CD14-positive monocyte (primary cell): ENCODE data around the gene MAVS. TPM values are rescaled to one million over a fixed set of nuclear protein-coding genes. Genes with fewer than 3 reads are reported as not detected.
"Not testable (repeated sequence)": the region's sequence is repeated elsewhere in the genome, so short reads cannot be mapped to it uniquely, and the experiment has no call there.

Source experiments
- DNase-seq, 3 donors: peaks; one replicate each; pipeline ENCODE4 v3.0.0-alpha.2; 2011 to 2022
- H2AFZ ChIP-seq: 2 replicates; pipeline ENCODE4 v1.6.0; 2012; ENCODE audit warnings: mild to moderate bottlenecking, low read depth, low read length, inconsistent platforms; ENCODE audit not compliant: insufficient read depth, poor library complexity, severe bottlenecking
- H3K27ac ChIP-seq, 2 donors: 1 replicate in 1 of 2; 2 replicates in 1 of 2; pipeline ENCODE4 v1.5.1; 2012 to 2013; ENCODE audit warnings: low read length in 2 of 2, control low read depth in 1 of 2, inconsistent platforms in 1 of 2, low read depth in 1 of 2, mild to moderate bottlenecking in 1 of 2
- H3K27me3 ChIP-seq, 2 donors: one replicate each; pipeline versions ENCODE4 v1.6.0 to v1.6.1; 2011 to 2013; ENCODE audit warnings: low read length in 2 of 2; ENCODE audit not compliant: control insufficient read depth in 2 of 2, insufficient read depth in 2 of 2
- H3K36me3 ChIP-seq, 2 donors: replicated peaks in 1 of 2; 1 replicate in 1 of 2; 2 replicates in 1 of 2; pipeline versions ENCODE4 v1.5.1 to v1.6.1; 2012 to 2013; ENCODE audit warnings: low read length in 2 of 2, control low read depth in 1 of 2, inconsistent platforms in 1 of 2, mild to moderate bottlenecking in 1 of 2; ENCODE audit not compliant: insufficient read depth in 2 of 2, control insufficient read depth in 1 of 2
- H3K4me1 ChIP-seq, 2 donors: 1 replicate in 1 of 2; 2 replicates in 1 of 2; pipeline versions ENCODE4 v1.5.1 to v1.6.1; 2012 to 2013; ENCODE audit warnings: low read length in 2 of 2, control low read depth in 1 of 2, inconsistent platforms in 1 of 2, mild to moderate bottlenecking in 1 of 2, moderate library complexity in 1 of 2; ENCODE audit not compliant: insufficient read depth in 2 of 2, control insufficient read depth in 1 of 2
- H3K4me2 ChIP-seq: replicated peaks from 2 replicates; pipeline ENCODE3; 2012; ENCODE audit warnings: low read length, moderate library complexity, mild to moderate bottlenecking; ENCODE audit not compliant: poor library complexity, severe bottlenecking; ENCODE audit errors: extremely low read depth
- H3K4me3 ChIP-seq, 3 experiments: fragments of 200-600 bp in 1 of 3; sonication (generic) in 1 of 3; replicated peaks in 1 of 3; 1 replicate in 2 of 3; 2 replicates in 1 of 3; pipeline ENCODE4 v1.5.1; 2011 to 2013; ENCODE audit warnings: low read length in 3 of 3, mild to moderate bottlenecking in 3 of 3, control low read depth in 2 of 3, low read depth in 2 of 3, inconsistent platforms in 1 of 3, moderate library complexity in 1 of 3
- H3K79me2 ChIP-seq: 2 replicates; pipeline ENCODE4 v1.6.0; 2012; ENCODE audit warnings: mild to moderate bottlenecking, control low read depth, inconsistent platforms, low read length, moderate library complexity; ENCODE audit not compliant: insufficient read depth
- H3K9ac ChIP-seq: 2 replicates; pipeline ENCODE4 v1.6.0; 2017; ENCODE audit warnings: low read length, mild to moderate bottlenecking; ENCODE audit not compliant: insufficient read depth, poor library complexity, severe bottlenecking
- H3K9me3 ChIP-seq, 2 donors: replicated peaks in 1 of 2; 1 replicate in 1 of 2; 2 replicates in 1 of 2; pipeline versions ENCODE4 v1.5.1 to v1.6.1; 2012 to 2013; ENCODE audit warnings: low read length in 2 of 2, control low read depth in 1 of 2; ENCODE audit not compliant: control insufficient read depth in 1 of 2, insufficient read depth in 1 of 2
- H4K20me1 ChIP-seq: 2 replicates; pipeline ENCODE4 v1.6.0; 2012; ENCODE audit warnings: mild to moderate bottlenecking, low read length, control low read depth, moderate library complexity; ENCODE audit not compliant: insufficient read depth
- H3K27ac Mint-ChIP-seq, 7 donors: one replicate each; pipeline ENCODE4 v1.8.0; 2020; ENCODE audit warnings: mild to moderate bottlenecking in 7 of 7, mixed read lengths in 7 of 7, moderate library complexity in 6 of 7, inconsistent platforms in 2 of 7
- H3K27me3 Mint-ChIP-seq, 3 donors: one replicate each; pipeline ENCODE4 v1.8.0; 2021 to 2022; ENCODE audit warnings: low read depth in 3 of 3, mild to moderate bottlenecking in 3 of 3, mixed read lengths in 3 of 3, moderate library complexity in 3 of 3, inconsistent platforms in 1 of 3
- H3K36me3 Mint-ChIP-seq, 2 donors: one replicate each; pipeline ENCODE4 v1.8.0; 2020; ENCODE audit warnings: mixed read lengths in 2 of 2, inconsistent platforms in 1 of 2, mild to moderate bottlenecking in 1 of 2
- H3K4me1 Mint-ChIP-seq: one replicate; pipeline ENCODE4 v1.8.0; 2020; ENCODE audit warnings: mild to moderate bottlenecking, mixed read lengths
- H3K4me3 Mint-ChIP-seq, 2 donors: one replicate each; pipeline ENCODE4 v1.8.0; 2020; ENCODE audit warnings: mild to moderate bottlenecking in 2 of 2, mixed read lengths in 2 of 2, moderate library complexity in 1 of 2
- H3K9me3 Mint-ChIP-seq, 7 donors: one replicate each; pipeline ENCODE4 v1.8.0; 2020 to 2022; ENCODE audit warnings: mixed read lengths in 7 of 7, mild to moderate bottlenecking in 6 of 7, moderate library complexity in 6 of 7, inconsistent platforms in 2 of 7
- WGBS: methylation state at CpG from one replicate; pipeline ENCODE4 v1.1.5; 2013; ENCODE audit warnings: missing lambda C conversion rate; ENCODE audit not compliant: insufficient coverage; 5-methylcytosine and 5-hydroxymethylcytosine counted together
- intact Hi-C, 2 donors: fragments of 100-400 bp; cut with micrococcal nuclease; formaldehyde crosslinking; loops; one replicate each; pipeline versions ENCODE4 v1.15.0 to v1.15.1; 2023
- polyA plus RNA-seq, 3 donors: library from polyadenylated mRNA; depleted of rRNA in 1 of 3; unstranded in 2 of 3; stranded (reverse) in 1 of 3; fragments of 300-500 nt in 2 of 3; fragments of >200 nt in 1 of 3; fragmentation: Illumina TruSeq in 2 of 3; gene quantifications; 1 replicate in 2 of 3; 2 replicates in 1 of 3; pipeline ENCODE4 v1.2.3, GENCODE V29; 2012 to 2021
- TF ChIP-seq, protein P1 (sequence below): fragments of 200-600 bp; IDR thresholded peaks from one replicate; pipeline ENCODE4 v1.8.0; 2022; ENCODE audit warnings: antibody characterized with exemption, mild to moderate bottlenecking

MAVS gene
- polyA plus RNA-seq, 3 donors = 1.8 to 16.6 (median 3.2) TPM

DNA sequence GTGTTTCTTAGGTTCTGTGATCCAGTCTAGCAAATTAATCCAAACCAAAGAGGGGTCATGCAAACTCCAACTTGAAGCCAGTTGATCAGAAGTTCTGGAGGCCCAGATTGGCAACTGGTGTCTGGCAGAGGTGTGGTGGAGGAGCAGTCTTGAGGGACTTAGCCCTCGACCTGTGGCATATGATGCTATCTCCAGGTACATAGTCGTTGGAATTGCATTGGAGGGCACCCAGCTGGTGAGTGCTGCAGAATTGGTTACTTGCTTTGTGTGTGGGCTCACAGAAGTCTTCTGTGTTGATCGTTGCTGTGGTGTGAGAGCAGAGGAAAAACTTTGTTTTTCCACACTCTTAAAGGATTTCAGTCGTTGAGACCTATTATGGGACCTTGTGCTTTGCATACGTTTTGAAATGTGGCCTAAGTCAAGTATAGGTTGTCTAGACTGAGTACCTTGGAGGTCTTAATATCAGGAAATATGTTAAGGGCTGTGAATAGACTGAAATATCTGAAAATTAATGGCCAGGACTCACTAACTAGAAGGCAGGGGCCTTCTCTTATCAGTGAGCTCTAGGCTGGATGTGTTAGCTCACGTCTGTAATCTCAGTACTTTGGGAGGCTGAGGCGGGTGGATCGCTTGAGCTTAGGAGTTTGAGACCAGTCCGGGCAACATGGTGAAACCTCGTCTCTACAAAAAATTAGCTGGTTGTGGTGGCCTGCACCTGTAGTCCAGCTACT is 50.4 kb downstream of the MAVS start:
- Histone ChIP-seq H3K4me2 (peak overlapping the region; percentile 14), H3K4me3 (no peak overlapping the region), H3K9me3 (no peaks in the 10 kb centered on the region), H3K36me3 (peaks cover 10 to 12% of the 10 kb centered on the region in 2 donors), H2AFZ (no peak overlapping the region), H4K20me1 (peaks cover 92% of the 10 kb centered on the region), H3K9ac (no peak overlapping the region), H3K27me3 (no peaks in the 10 kb centered on the region), H3K79me2 (peaks cover 100% of the 10 kb centered on the region), H3K4me1 (peaks cover 93 to 98% of the 10 kb centered on the region in 2 donors), H3K27ac (peak overlapping the region; percentile 36 to 69)
- intact Hi-C loops = no loop called here
- peaks cover 12 to 26% of the 10 kb centered on the region in 2 donors for H3K36me3 Mint-ChIP-seq
- H3K4me3 Mint-ChIP-seq = peak overlapping the region; percentile 3 to 41
- DNase-seq = no peak
- no peaks in the 10 kb centered on the region for H3K9me3 Mint-ChIP-seq
- peak overlapping the region; percentile 58 to 84 (median 71) for H3K27ac Mint-ChIP-seq
- H3K27me3 Mint-ChIP-seq = peaks cover 0 to 4% (median 0%) of the 10 kb centered on the region in 3 donors
- H3K4me1 Mint-ChIP-seq = peaks cover 93% of the 10 kb centered on the region
- WGBS = 74% methylated on average over 4 of the region's 10 CpGs
- TF ChIP-seq, protein P1, sequence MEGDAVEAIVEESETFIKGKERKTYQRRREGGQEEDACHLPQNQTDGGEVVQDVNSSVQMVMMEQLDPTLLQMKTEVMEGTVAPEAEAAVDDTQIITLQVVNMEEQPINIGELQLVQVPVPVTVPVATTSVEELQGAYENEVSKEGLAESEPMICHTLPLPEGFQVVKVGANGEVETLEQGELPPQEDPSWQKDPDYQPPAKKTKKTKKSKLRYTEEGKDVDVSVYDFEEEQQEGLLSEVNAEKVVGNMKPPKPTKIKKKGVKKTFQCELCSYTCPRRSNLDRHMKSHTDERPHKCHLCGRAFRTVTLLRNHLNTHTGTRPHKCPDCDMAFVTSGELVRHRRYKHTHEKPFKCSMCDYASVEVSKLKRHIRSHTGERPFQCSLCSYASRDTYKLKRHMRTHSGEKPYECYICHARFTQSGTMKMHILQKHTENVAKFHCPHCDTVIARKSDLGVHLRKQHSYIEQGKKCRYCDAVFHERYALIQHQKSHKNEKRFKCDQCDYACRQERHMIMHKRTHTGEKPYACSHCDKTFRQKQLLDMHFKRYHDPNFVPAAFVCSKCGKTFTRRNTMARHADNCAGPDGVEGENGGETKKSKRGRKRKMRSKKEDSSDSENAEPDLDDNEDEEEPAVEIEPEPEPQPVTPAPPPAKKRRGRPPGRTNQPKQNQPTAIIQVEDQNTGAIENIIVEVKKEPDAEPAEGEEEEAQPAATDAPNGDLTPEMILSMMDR = no peak

DNA sequence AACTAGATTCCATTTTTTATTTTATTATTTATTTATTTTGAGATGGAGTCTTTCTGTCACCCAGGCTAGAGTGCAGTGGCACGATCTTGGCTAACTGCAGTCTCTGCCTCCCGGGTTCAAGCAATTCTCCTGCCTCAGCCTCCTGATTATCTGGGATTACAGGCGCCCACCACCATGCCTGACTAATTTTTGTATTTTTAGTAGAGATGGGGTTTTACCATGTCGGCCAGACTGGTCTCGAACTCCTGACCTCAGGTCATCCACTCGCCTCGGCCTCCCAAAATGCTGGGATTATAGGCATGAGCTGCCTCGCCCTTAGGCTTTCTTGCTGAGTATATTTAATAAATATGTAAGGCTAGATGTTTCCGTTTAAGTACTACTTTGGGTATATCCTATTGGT is 51.5 kb downstream of the MAVS start:
- H4K20me1 ChIP-seq = peaks cover 90% of the 10 kb centered on the region
- H3K9me3 ChIP-seq, H3K9ac ChIP-seq, DNase-seq, H3K4me2 ChIP-seq, H3K27me3 ChIP-seq, H3K4me3 ChIP-seq, H2AFZ ChIP-seq, H3K4me3 Mint-ChIP-seq, H3K27me3 Mint-ChIP-seq, H3K9me3 Mint-ChIP-seq, intact Hi-C loops: not testable (repeated sequence)
- Mint-ChIP-seq H3K27ac (peak overlapping the region in 6 of 7 donors; percentile 57 to 85 (median 78)), H3K36me3 (peaks cover 13 to 27% of the 10 kb centered on the region in 2 donors), H3K4me1 (peaks cover 93% of the 10 kb centered on the region)
- peaks cover 10 to 12% of the 10 kb centered on the region in 2 donors for H3K36me3 ChIP-seq
- 92% methylated on average over 2 of the region's 9 CpGs for WGBS
- peaks cover 93 to 98% of the 10 kb centered on the region in 2 donors for H3K4me1 ChIP-seq
- peaks cover 100% of the 10 kb centered on the region for H3K79me2 ChIP-seq
- H3K27ac ChIP-seq = peak overlapping the region in 1 of 2 donors; percentile 58
